GM18505 (cell line): ENCODE results near the gene SLC29A4.
"Not testable (repeated sequence)": the region's sequence is repeated elsewhere in the genome, so short reads cannot be mapped to it uniquely, and the experiment has no call there.

Experiments used
- ATAC-seq: cut with Tn5 transposase; IDR thresholded peaks from one replicate; pipeline ENCODE4 v1.9.1; 2021; ENCODE audit not compliant: unreplicated experiment
- POLR2A ChIP-seq: IDR thresholded peaks from 4 replicates; pipeline ENCODE4 v1.6.1; 2011; ENCODE audit warnings: borderline replicate concordance; ENCODE audit not compliant: insufficient read depth, insufficient read length; ENCODE audit errors: extremely low read depth

Gene SLC29A4

GRCh38 chr7:5302577-5302976 lies 19.8 kb downstream of the SLC29A4 start:
- no peak for TF ChIP-seq POLR2A
- no peak for ATAC-seq

- no peak for ATAC-seq
These were observed 20.3 kb downstream of the SLC29A4 start for GRCh38 chr7:5303061-5303460.

GRCh38 chr7:5303591-5304505 lies 21.1 kb downstream of the SLC29A4 start:
- TF ChIP-seq POLR2A, result no peak
- ATAC-seq, result no peak

More at GRCh38 chr7:5303061-5303460, 20.3 kb downstream of the SLC29A4 start:
- no peak for TF ChIP-seq POLR2A

- ATAC-seq, result not testable (repeated sequence)
These were observed 22.3 kb downstream of the SLC29A4 start for GRCh38 chr7:5305050-5305449.

GRCh38 chr7:5307221-5308142 lies 24.7 kb downstream of the SLC29A4 start:
- not testable (repeated sequence) for ATAC-seq

GRCh38 chr7:5309146-5309545 lies 26.4 kb downstream of the SLC29A4 start:
- no peak for ATAC-seq
- TF ChIP-seq POLR2A, result no peak

GRCh38 chr7:5310822-5311405 lies 28.2 kb downstream of the SLC29A4 start:
- TF ChIP-seq POLR2A, result no peak
- no peak for ATAC-seq

GRCh38 chr7:5312276-5313070 lies 29.7 kb downstream of the SLC29A4 start:
- not testable (repeated sequence) for ATAC-seq

GRCh38 chr7:5313076-5313885 lies 30.5 kb downstream of the SLC29A4 start:
- not testable (repeated sequence) for ATAC-seq

- ATAC-seq, result no peak
- no peak for TF ChIP-seq POLR2A
These were observed 32.1 kb downstream of the SLC29A4 start for GRCh38 chr7:5314864-5315263.

GRCh38 chr7:5315761-5316160 lies 33.0 kb downstream of the SLC29A4 start:
- TF ChIP-seq POLR2A, result no peak
- no peak for ATAC-seq

- ATAC-seq, result not testable (repeated sequence)
These were observed 35.9 kb downstream of the SLC29A4 start for GRCh38 chr7:5318613-5319012.
